Measurements from ENCODE around the gene UGT2A1.
"Not testable (repeated sequence)": the region's sequence is repeated elsewhere in the genome, so short reads cannot be mapped to it uniquely, and the experiment has no call there.

The UGT2A1 gene

GRCh38 chr4:69653147-69653546 is at the start of gene UGT2A1:
TSS of gene UGT2A1 (minus strand) at chr4:69653247. CDS start at chr4:69647644, 5,603 bp downstream.
- no peak for DNase-seq

GRCh38 chr4:69702201-69702600 is 49.2 kb upstream of the UGT2A1 start:
- no peak for DNase-seq

DNA sequence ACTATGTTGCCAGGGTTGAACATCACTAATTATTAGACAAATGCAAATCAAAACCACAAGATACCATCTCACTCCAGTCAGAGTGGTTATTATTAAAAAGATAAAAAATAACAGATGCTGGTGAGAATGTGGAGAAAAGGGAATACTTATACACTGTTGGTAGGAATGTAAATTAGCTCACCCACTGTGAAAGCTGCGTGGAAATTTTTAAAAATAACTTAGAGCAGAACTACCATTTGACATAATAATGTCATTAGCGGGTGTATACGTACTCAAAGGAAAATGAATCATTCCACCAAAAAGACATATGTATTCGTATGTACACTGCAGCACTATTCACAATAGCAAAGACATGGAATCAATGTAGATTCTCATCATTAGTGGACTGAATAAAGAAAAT is 48.6 kb upstream of the UGT2A1 start:
- DNase-seq = no peak

DNA sequence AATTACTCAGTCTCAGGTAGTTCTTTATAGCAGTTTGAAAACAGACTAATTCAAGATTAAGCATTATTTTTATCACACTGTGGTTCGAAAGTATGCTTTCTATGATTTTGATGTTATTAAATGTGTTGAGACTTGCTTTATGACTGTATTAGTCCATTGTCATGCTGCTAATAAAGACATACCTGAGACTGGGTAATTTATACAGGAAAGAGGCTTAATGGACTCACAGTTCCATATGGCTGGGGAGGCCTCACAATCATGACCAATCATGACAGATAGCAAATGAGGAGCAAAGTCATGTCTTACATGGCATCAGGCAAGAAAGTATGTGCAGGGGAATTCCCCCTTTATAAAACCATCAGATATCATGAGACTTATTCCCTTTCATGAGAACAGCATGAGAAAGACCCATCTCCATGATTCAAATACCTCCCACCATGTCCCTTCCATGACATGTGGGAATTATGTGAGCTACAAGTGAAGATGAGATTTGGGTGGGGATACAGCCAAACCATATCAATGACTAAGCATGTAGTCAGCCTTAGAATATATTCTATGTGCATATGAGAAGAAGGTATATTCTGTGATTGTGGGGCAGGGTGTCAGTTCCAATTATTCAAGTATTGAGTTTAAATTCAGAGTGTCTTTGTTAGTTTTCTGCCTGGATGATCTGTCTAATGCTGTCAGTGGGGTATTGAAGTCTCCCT is 44.6 kb upstream of the UGT2A1 start:
- no peak for DNase-seq

GRCh38 chr4:69689599-69689998 is 36.6 kb upstream of the UGT2A1 start:
- no peak for DNase-seq

- no peak for DNase-seq
These were observed 31.8 kb upstream of the UGT2A1 start for GRCh38 chr4:69684804-69685203.

DNA sequence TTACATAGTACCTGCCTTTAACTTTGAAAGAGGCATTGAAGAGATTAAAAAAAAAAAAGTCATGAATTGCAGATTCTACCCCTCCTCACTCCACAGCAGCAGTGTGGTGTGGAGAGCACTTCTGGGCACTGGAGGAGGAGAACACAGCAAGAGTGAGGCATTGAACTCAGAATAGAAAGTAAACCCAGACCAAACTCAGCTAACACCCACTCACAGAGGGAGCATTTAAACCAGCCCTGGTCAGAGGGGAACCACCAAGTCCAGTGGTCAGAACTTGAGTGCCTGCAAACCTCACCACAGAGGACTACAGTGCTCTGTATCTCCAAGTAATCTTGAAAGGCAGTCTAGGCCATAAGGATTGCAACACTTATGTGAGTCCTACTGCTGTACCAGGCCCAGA is 15.6 kb upstream of the UGT2A1 start:
- no peak for DNase-seq

GRCh38 chr4:69664009-69664408 is 11.0 kb upstream of the UGT2A1 start:
- DNase-seq = not testable (repeated sequence)

- not testable (repeated sequence) for DNase-seq
These were observed 8.2 kb upstream of the UGT2A1 start for GRCh38 chr4:69661130-69661803.

DNA sequence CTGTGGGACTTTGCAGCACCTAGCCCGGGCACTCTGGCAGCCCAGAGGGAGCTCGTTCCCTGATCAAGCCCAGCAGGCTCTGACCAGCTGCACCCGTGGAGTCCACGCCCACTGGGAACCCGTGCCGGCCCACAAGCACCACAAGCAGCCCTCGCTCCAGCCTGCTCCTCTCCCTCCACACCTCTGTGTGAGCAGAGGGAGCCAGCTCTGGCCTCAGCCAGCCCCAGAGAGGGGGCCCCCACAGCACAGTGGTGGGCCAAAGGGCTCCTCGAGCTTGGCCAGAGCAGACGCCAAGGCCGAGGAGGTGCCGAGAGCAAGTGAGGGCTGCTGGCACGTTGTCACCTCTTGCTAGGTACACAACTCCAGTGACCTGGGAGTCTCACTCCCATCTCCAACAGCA is 5.1 kb upstream of the UGT2A1 start:
- no peak for DNase-seq

DNA sequence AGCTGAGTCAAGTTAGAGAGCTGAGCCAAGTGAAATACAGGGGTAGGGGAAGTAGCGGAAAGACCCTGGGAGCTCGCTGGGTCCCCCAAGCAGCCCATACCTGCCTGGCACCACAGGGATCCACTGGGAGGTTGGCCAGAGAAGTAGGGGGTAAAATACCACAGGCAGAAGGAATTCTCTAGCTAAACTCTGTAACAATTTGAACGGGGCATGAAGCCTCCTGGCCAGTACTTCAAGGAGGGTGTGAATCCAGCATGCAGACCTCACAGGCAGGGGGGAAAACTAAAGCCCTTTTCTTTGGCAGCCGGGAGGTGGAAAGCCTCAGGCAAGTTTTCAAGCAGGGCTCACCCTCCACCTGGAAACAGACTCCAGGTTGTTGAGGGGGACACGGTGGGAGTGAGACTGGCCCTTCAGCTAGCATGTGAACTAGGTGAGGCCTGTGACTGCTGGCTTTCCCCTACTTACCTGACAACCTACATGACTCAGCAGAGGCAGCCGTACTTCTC is 3.7 kb upstream of the UGT2A1 start:
- no peak for DNase-seq

DNA sequence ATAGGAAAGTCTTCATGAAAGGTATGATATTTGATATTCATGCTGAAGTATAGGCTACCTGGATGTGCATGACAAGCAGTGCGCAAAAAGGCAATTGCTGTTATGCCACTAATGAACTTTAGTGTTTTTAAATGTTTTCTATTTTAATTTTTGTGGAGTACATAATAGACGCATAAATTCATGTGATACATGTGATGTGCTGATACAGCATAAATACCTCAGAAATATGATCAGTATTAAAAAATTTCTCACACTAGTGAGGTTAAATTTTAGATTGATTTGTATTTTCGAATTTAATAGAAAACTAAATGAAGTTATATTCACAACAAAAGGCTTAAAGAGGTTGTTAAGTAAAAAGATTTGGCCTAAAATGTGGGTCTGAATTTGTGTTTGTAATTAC is 2.2 kb downstream of the UGT2A1 start:
- no peak for DNase-seq

DNA sequence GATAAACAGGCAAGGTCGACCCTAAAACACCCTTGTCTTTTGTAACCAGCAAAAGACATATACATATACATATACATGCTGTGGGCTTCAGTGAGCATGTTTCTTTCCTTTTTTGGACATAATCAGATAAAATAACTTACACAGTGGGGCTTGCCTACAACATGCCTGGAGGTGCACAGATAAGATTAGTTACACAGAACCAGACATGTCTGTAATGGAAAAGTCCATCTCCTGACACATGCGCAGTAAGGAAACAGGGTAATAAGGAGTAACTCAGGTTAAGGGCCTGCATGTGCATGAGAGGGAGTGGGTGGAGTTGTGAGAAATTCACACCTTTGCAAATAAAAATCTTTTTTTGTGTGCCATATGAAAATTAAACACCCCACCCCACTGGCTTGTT is 3.4 kb downstream of the UGT2A1 start:
- no peak for DNase-seq

DNA sequence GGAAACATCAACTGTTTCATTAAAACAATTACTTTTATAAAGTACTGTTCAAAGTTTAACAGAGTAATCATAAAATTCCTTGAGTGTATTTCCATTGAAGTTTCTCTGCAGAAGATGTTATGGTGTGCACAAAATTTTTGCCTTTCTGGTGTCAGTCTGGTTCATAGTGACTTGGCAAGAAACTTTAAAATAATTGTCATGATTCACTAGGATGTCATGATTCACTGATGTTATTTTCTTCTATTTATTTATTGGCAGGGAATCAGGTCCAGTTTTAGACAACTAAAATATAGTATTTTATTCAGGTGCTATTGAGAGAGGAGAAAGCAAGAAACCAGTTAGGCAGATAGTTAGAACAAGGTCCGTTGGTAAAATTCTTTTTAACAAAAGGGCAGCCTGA is 3.8 kb downstream of the UGT2A1 start:
- no peak for DNase-seq

DNA sequence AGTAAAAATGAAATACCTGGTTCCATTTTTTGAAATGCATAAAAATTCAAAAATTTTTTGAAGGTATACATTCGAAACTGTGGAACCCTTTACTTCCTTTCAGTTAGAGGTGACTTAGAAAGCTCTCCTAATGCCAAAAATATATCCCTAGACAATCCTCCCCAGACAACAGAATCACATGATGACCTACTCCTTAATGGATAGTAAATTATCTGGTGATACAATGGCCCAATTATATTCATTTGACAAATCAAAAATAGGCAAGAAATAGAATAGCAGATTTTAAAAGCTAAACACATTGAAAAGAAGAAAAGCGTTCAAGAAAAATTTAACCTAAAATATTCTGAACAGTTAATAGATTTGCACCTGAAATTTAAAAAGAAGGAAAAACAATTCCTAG is 10.1 kb downstream of the UGT2A1 start:
- DNase-seq = no peak

- DNase-seq = no peak
These were observed 12.8 kb downstream of the UGT2A1 start for GRCh38 chr4:69640289-69640688.

DNA sequence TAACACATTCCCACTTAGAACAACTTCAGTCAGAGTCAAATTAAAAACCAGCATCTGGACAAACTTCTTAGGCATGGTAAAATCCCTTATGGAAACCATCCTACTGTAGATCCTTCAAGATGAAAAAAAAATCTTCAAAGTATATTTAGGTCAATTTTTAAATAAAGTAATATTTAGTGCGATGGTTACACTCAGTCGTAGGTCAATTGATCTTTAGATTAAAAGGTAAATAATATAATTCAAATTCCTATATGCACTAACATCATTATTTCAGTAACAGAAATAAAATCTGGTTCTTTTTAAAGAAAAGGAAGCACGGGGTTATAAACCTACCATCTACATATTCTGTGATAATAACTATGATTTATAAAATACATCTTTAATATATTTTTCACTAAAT is 13.5 kb downstream of the UGT2A1 start, which contains the start of gene UGT2A2:
Gene UGT2A2, minus strand, starts transcription at position 101 of the 400 bp plus-strand sequence. Its CDS starts 2 bp downstream, at position 99.
- no peak for DNase-seq

DNA sequence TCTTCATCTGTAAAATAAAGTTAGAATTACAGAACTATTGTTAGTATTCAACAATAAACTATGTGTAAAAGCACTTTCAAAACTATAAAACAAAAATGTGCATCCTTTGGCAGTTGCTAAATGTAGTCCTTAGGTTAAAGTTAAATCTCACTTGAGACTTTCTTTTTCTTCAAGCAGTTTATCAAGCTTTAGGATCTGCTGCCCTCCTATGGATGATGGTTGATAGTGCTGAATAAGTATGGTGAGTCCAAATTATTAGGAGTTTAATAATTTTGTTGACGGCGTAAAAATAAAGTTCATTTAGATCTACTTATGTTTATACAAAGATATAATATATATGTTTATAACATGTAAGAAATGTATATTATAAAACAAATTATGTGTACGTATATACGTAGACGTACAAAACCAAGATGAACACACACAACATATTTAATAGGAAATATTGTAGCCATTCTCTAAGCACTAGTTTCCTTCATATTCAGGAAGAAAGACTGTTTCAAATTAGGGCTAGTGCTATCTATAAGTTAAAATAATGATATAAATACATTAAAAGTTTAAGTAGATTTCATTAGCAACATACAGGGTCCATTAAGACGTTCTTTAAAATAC is 35.9 kb downstream of the UGT2A1 start:
- no peak for DNase-seq

GRCh38 chr4:69610484-69610883 is 42.6 kb downstream of the UGT2A1 start:
- DNase-seq = no peak

DNA sequence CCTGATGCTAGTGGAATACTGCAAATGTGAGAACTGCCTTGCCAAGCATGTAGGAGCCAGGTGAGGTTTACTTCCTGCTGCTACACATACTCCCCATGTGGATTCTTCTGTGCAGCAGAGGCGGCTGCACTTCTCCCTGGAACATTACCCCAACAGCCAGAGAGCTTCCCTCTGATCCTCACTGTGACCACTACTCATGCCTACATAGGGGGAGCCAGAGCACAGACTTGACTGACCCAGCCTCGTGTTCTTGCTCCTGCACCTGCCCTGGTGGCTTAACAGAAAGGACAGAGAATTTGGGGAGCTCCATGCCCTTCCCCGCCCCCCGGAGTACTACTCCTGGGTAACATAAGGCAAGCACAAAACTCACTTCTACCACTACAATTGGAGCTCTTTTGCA is 52.0 kb downstream of the UGT2A1 start:
- DNase-seq = no peak

GRCh38 chr4:69600013-69600412 is 53.0 kb downstream of the UGT2A1 start:
- no peak for DNase-seq

- no peak for DNase-seq
These were observed 58.7 kb downstream of the UGT2A1 start for GRCh38 chr4:69594382-69594781.

GRCh38 chr4:69591364-69591763 is 61.7 kb downstream of the UGT2A1 start:
- no peak for DNase-seq

- no peak for DNase-seq
These were observed 63.2 kb downstream of the UGT2A1 start for GRCh38 chr4:69589884-69590283.

Measured in GF-D8 (cell line).